DND-41 (cell line): ENCODE data around the gene NAT10.

ENCODE experiments used
- ATAC-seq: fragments of 200-7000 bp; cut with Tn5 transposase; 3 replicates; pipeline ENCODE4 v1.9.1; 2021; ENCODE audit warnings: low read depth; ENCODE audit not compliant: insufficient read depth
- DNase-seq: peaks from one replicate; pipeline ENCODE4 v3.0.0-alpha.2; 2020
- H2AFZ ChIP-seq: 2 replicates; pipeline ENCODE4 v1.6.0; 2012; ENCODE audit warnings: low read depth, low read length
- H3K27ac ChIP-seq: 2 replicates; pipeline ENCODE4 v1.5.1; 2012; ENCODE audit warnings: low read length, inconsistent platforms
- H3K27me3 ChIP-seq: fragments of 200-600 bp; sonication (generic); 2 replicates; pipeline ENCODE4 v1.6.0; 2012; ENCODE audit warnings: low read length, mild to moderate bottlenecking, inconsistent platforms; ENCODE audit not compliant: insufficient read depth, poor library complexity
- H3K36me3 ChIP-seq: 2 replicates; pipeline ENCODE4 v1.5.1; 2012; ENCODE audit warnings: low read length, inconsistent platforms; ENCODE audit not compliant: insufficient read depth
- H3K4me1 ChIP-seq: 2 replicates; pipeline ENCODE4 v1.5.1; 2012; ENCODE audit warnings: mild to moderate bottlenecking, low read length; ENCODE audit not compliant: insufficient read depth
- H3K4me2 ChIP-seq: 2 replicates; pipeline ENCODE4 v1.6.0; 2012; ENCODE audit warnings: mild to moderate bottlenecking, moderate library complexity, low read length, inconsistent platforms; ENCODE audit not compliant: insufficient read depth
- H3K4me3 ChIP-seq, 2 experiments: fragments of 200-600 bp in 1 of 2; shearing (Covaris generic) in 1 of 2; 2 replicates each; pipeline ENCODE4 v1.5.1; 2012 to 2016; ENCODE audit warnings: inconsistent platforms in 2 of 2, low read length in 2 of 2, mild to moderate bottlenecking in 2 of 2, low read depth in 1 of 2, moderate library complexity in 1 of 2
- H3K79me2 ChIP-seq: 2 replicates; pipeline ENCODE4 v1.6.0; 2012; ENCODE audit warnings: low read length, inconsistent platforms; ENCODE audit not compliant: insufficient read depth
- H3K9ac ChIP-seq: 2 replicates; pipeline ENCODE4 v1.6.0; 2012; ENCODE audit warnings: low read depth, mild to moderate bottlenecking, inconsistent platforms, low read length, moderate library complexity
- H3K9me3 ChIP-seq: 2 replicates; pipeline ENCODE4 v1.5.1; 2012; ENCODE audit warnings: low read length, moderate library complexity, mild to moderate bottlenecking, inconsistent platforms; ENCODE audit not compliant: insufficient read depth, severe bottlenecking
- H4K20me1 ChIP-seq: 2 replicates; pipeline ENCODE4 v1.6.0; 2012; ENCODE audit warnings: low read length; ENCODE audit not compliant: insufficient read depth
- EZH2 ChIP-seq: IDR thresholded peaks from 3 replicates; pipeline ENCODE4 v1.6.1; 2012; ENCODE audit warnings: borderline replicate concordance, low read depth, mild to moderate bottlenecking, moderate library complexity, low read length, inconsistent platforms; ENCODE audit not compliant: severe bottlenecking
- TF ChIP-seq, protein P1 (sequence below): IDR thresholded peaks from 2 replicates; pipeline ENCODE4 v1.5.1; 2012; ENCODE audit warnings: borderline replicate concordance, low read length, moderate library complexity, mild to moderate bottlenecking; ENCODE audit not compliant: poor library complexity, severe bottlenecking; ENCODE audit errors: extremely low read depth

NAT10 gene

DNA sequence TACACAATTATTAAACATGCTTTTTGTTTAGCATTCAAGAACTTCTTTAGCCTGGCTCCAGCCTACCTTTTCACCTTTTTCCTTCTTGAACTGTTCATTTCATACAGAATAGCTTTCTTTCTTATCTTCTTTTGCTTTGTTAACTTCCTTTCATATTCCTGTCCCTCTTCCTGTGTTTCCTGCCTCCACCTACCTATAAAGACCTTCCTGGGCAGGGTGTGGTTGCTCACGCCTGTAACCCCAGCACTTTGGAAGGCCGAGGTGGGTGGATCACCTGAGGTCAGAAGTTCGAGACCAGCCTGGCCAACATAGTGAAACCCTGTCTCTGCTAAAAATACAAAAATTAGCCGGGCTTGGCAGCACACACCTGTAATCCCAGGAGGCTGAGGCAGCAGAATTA lies 31.0 kb upstream of the NAT10 start:
- ATAC-seq (no peak), DNase-seq (no peak)
- peaks cover 76% of the 10 kb centered on the region for H4K20me1 ChIP-seq
- H3K79me2 ChIP-seq, result peaks cover 99% of the 10 kb centered on the region
- no peaks in the 10 kb centered on the region for H3K9me3 ChIP-seq
- no peak overlapping the region for H3K9ac ChIP-seq
- no peak overlapping the region for H3K27ac ChIP-seq
- H3K4me1 ChIP-seq, result no peaks in the 10 kb centered on the region
- H3K4me2 ChIP-seq, result no peak overlapping the region
- peaks cover 96% of the 10 kb centered on the region for H3K36me3 ChIP-seq
- H2AFZ ChIP-seq, result no peak overlapping the region
- no peaks in the 10 kb centered on the region for H3K27me3 ChIP-seq
- no peak overlapping the region for H3K4me3 ChIP-seq
- no peak for TF ChIP-seq EZH2
- TF ChIP-seq, protein P1, sequence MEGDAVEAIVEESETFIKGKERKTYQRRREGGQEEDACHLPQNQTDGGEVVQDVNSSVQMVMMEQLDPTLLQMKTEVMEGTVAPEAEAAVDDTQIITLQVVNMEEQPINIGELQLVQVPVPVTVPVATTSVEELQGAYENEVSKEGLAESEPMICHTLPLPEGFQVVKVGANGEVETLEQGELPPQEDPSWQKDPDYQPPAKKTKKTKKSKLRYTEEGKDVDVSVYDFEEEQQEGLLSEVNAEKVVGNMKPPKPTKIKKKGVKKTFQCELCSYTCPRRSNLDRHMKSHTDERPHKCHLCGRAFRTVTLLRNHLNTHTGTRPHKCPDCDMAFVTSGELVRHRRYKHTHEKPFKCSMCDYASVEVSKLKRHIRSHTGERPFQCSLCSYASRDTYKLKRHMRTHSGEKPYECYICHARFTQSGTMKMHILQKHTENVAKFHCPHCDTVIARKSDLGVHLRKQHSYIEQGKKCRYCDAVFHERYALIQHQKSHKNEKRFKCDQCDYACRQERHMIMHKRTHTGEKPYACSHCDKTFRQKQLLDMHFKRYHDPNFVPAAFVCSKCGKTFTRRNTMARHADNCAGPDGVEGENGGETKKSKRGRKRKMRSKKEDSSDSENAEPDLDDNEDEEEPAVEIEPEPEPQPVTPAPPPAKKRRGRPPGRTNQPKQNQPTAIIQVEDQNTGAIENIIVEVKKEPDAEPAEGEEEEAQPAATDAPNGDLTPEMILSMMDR, result no peak

DNA sequence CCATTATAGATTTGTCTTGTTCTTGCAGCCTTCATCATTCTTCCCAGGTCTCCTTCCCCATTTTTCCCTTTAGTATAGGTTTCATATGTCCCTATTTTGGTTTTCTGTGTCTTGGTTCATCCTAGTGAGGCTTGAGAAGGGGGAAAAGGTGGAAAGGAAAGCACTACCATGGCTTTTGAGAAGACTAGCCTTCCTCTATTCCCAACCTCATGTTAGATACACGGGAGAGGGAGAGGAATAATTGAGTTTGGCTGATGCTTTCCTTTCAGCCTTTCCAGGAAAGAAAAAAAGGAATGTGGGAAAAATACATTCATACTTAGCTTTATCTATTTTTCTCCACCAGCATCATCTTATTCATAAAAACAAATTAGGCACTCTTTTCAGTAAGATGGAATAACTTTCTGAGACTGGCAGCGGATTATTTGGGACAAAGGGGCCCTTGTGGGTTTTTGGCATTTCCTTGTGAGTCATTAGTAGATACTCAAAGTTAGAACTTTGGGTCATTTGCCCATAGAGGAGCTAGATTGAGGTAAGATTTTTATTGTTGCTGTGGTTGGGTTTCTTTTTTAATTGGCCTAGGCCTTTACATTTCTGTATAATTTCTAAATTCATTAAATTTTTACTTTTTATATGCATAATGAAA lies 30.1 kb upstream of the NAT10 start:
- Histone ChIP-seq H3K4me2 (no peak overlapping the region), H3K9ac (no peak overlapping the region), H3K36me3 (peaks cover 97% of the 10 kb centered on the region), H2AFZ (no peak overlapping the region), H3K79me2 (peaks cover 96% of the 10 kb centered on the region), H3K9me3 (no peaks in the 10 kb centered on the region), H3K27me3 (no peaks in the 10 kb centered on the region), H4K20me1 (peaks cover 70% of the 10 kb centered on the region), H3K4me3 (no peak overlapping the region), H3K4me1 (no peaks in the 10 kb centered on the region), H3K27ac (no peak overlapping the region)
- no peak for TF ChIP-seq EZH2
- TF ChIP-seq, protein P1, result no peak
- DNase-seq (no peak), ATAC-seq (no peak)

DNA sequence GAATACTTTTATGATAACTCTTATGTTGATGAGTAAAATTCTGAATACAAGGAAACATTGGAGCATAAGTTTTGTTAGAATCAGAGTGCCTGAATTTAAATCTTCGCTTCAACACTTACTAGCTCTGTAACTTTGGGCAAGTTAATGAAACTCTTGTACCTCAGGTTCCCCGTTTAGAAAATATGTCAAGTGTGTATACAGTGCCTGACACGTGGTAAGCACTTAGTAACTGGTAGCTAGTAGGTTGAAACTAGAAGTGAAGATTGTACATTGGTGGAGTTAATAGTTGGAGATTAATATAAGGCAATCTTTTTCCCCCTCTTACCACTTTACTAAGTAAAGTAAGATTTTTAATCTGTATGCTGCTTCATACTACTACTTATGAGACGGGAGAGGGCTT lies 24.8 kb upstream of the NAT10 start:
- Histone ChIP-seq H3K27ac (no peak overlapping the region), H3K4me1 (no peaks in the 10 kb centered on the region), H2AFZ (no peak overlapping the region), H3K36me3 (peaks cover 99% of the 10 kb centered on the region), H4K20me1 (peaks cover 56% of the 10 kb centered on the region; the same call in 1 of the 2 replicates), H3K4me3 (no peak overlapping the region), H3K9me3 (no peaks in the 10 kb centered on the region), H3K79me2 (peaks cover 91% of the 10 kb centered on the region), H3K4me2 (no peak overlapping the region), H3K9ac (no peak overlapping the region), H3K27me3 (no peaks in the 10 kb centered on the region)
- ATAC-seq (no peak), DNase-seq (no peak)
- no peak for TF ChIP-seq EZH2
- TF ChIP-seq, protein P1, result no peak

DNA sequence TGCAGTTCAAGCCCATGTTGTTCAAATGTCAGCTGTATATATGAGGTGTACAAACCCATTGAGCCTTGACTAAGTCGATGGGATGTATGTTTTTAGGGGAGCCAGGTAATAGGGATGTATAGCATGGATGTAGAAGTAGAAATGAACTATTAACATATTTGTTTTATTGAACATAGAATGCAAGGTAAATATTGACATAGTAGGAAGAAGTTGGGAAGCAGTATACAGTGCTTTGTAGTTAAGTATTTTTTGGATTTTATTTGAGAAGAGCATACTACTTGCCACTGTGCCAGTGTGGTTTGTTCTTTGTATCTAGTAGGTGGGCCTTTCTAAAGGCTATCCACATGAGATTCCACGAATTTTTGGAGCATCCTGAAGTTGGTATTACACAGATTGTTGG lies 20.8 kb upstream of the NAT10 start:
- Histone ChIP-seq H2AFZ (no peak overlapping the region), H3K9me3 (no peaks in the 10 kb centered on the region), H3K4me2 (no peak overlapping the region), H3K36me3 (peaks cover 95% of the 10 kb centered on the region), H3K4me3 (no peak overlapping the region), H3K4me1 (no peaks in the 10 kb centered on the region), H3K27ac (no peak overlapping the region), H3K9ac (no peak overlapping the region), H3K79me2 (peaks cover 66% of the 10 kb centered on the region), H4K20me1 (peaks cover 45% of the 10 kb centered on the region; the same call in 1 of the 2 replicates), H3K27me3 (no peaks in the 10 kb centered on the region)
- TF ChIP-seq, protein P1, result no peak
- TF ChIP-seq EZH2, result no peak
- ATAC-seq (no peak), DNase-seq (no peak)
